HG02642 (cell line): Measurements from ENCODE around the gene CPXM1.
"Not testable (repeated sequence)": the region's sequence is repeated elsewhere in the genome, so short reads cannot be mapped to it uniquely, and the experiment has no call there.

Source experiments
- ATAC-seq: cut with Tn5 transposase; IDR thresholded peaks from one replicate; pipeline ENCODE4 v1.9.1; 2021; ENCODE audit warnings: mild to moderate bottlenecking; ENCODE audit not compliant: unreplicated experiment, poor library complexity

CPXM1 gene

DNA sequence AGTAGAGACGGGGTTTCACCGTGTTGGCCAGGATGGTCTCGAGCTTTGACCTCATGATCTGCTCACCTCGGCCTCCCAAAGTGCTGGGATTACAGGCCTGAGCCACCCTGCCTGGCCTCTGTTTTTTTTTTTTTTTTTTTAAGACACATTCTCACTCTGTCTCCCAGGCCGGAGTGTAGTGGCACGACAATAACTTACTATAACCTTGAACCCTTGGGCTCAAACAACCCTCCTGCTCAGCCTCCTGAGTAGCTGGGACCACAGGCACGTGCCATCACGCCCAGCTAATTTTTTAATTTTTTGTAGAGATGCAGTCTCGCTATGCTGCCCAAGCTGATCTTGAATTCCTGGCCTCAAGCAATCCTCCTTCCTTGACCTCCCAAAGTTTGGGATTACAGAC is 26.6 kb downstream of the CPXM1 start:
- no peak for ATAC-seq

DNA sequence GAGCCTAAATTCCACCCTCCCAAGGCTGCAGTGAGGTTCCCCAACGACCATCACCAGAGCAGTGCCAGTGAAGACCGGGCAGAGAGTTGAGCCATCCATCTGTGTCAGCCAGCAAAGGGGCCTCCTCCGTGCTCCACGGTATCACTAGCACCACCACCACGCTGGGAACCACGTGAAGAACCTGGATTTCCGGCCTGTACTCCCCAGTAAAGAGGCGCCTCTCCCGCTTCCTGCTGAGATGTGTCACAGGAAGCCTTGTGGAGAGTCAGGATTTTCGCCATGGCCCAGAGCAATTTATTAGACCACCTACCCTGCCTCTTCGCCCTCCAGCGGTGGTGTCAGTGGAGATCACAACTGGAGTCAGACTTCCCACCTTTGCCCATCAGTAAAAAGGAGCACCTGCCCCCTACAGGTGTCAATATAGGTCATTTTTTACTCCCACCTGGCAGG is 28.8 kb downstream of the CPXM1 start:
- ATAC-seq, result no peak

DNA sequence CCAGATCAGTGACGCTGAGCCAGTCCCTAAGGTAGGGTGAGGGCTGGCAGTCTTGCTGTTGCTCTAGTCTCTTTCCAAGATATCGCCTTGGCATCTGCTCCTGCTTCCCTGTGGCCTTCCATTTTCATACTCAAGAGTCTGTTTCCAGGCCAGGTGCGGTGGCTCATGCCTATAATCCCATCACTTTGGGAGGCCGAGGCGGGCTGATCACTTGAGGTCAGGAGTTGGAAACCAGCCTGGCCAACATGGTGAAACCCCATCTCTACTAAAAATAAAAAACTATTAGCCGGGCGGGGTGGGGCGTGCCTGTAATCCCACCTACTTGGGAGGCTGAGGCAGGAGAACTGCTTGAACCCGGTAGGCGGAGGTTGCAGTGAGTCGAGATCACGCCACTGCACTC is 30.3 kb downstream of the CPXM1 start:
- not testable (repeated sequence) for ATAC-seq

DNA sequence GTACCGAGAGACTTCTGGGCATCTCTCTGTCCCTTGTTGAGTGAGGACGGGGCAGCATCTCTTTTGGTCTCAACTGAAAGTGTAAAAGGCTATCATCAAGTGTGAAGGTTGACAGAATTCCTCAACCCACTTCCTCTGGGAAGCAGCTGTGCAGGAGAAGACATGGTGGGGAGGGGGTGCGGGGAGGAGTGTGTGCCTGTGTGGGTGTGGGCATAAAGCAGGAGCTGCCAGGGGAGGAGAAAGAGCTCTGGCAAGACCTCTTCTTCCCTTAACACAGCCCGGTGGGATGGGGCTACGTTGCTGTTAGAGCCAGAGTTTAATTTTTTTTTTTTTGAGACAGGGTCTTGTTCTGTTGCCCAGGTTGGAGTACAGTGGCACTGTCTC is 31.8 kb downstream of the CPXM1 start:
- ATAC-seq, result no peak

DNA sequence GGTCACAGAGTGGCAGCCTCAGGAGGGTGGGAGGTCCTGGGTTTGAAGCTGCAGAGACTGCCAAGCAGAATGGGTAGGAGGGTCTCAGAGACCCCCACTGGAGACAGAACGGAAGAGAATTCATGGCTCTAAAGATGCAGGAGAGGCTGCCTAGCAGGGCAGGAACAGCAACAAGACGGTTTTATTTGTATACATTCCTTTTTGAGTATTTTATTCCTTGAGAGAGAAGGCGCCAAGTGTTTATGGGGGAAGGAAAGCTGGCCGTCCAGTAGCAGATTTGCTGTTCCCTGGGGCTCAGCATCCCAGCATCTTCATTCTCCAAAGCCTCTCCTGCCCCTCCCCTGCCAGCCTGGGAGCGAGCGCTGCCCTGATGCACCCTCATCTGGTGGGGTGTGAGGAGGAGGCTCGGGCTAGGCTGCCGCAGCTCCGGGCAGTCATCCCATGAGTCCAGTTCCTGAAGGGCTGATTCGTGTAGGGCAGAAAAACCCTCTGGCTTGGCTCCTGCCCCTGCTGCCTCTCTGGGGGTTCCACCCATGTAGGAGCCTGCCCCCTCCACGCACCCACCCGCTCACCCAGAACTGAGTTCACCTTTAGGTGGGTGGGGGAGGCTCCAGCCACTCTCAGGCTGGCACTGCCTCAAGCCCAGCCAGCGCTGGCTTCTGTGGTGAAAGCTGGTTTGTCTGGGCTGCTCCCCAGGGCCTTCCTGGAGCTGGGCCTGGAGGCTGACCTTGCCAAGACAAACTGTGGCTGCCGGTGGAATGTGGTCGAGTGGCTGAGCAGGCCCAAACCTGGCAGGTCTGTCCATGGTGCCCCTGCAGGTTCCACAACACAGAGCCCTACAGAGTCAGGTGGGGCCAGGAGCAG is 32.4 kb downstream of the CPXM1 start:
- ATAC-seq, result no peak

DNA sequence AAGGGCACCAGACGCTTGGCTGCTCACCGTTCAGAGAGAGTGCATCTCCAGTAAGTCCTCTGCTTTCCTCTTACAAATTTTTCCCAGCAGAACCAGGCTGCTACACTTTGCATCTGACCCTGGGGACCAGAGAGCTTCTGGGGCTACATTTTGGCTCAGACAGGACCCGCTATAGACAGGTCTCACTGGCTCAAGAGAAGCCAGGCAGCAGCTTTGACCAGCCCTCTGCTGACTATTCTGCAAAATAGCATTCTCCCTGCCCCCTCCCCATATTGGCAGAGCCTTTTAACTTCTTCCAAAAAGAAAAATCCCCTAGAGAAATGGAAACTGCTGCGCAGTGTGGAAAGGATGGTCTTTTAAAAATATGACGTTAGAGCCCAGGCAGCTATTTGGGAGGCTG is 37.2 kb downstream of the CPXM1 start:
- no peak for ATAC-seq

DNA sequence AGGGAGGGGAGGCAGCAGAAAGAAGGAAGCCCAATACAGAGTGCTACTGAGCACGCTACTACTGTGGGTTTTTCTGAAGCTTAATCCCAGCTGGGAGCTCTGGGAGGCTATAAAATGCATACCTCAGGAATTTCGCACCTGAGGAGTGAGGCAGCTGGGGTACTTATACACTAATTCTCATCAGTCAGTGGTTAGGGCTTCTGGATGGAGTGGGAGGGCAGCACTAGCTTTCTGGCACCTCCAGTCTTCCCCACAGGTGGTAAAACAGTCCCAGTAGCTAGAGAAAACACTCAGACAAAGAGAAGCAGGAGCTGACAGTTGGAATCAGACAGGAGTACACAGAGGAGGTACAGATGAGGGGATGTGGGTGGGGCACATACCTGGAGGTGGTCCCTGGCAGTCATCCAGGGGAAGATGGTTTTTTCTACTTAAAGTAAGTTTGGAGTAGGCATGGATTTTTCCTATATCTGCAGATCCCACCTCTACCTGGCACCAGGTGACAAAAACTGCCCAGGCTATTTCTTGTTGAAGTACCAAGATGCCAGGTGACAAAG is 37.8 kb downstream of the CPXM1 start:
- ATAC-seq, result no peak

DNA sequence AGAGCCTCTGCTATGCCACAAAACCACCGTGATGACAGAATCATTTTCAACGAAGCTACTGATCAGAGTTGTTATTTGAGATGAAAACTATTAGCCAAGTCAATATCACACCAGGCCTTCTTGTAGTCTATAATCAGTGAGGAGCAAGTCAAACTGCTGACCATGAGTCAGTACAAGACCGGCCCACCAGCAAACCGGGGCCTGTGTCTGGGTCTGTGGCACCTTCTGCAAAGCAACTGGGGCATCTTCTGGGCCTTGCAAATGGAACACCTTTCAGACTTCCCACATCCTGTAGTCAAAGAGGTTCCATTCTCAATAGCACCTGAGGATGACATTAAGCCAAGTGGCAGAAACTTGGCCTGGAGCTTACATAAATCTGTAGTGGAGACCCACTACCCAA is 38.5 kb downstream of the CPXM1 start:
- no peak for ATAC-seq

DNA sequence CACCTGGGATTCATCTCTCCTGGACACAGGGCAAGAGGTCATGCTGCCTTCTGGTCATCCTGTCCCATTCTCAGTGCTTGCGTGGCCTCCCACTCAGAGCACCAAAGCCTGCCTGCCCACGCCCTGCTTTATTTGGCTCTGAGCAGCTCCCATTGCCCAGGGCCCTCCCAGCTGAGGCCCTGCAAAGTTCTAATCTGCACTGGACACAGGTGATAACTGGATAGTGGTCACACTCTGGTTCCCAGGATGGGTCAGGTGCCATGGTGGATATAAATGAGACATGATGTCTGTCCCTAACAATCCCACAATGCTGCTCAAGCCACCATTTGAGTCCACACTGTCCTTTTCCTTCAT is 39.5 kb downstream of the CPXM1 start:
- ATAC-seq, result no peak

DNA sequence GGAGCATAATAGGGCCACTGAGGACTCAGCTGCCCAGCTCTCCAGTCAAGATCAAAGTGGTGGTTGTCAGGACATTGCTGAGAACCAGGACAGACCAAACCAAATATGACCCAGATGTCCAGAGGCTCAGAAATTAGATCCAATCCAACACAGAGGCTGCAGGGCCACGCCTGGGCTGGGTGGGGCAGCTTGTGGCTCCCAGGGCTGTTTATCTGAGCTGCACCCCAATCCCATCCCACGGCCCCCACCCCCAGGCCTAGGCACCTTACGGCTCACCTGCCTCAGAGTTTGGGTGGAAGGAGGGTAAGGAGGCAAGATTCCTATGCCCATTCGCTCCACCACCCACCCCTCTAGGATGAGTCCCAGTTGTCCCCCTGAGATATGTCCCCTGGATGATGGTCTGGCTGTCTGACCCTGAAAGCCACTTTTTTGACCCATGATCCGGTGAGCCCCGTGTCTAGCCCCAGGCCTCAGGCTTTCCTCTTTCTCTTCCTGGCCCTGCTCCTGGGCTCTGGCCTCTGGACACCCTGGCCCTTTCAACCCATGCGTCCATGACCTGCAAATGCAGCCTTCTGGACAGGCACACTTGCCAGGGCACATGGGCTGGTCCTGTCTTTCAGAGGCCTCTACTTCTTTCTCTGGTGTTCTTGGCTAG is 40.0 kb downstream of the CPXM1 start:
- no peak for ATAC-seq

DNA sequence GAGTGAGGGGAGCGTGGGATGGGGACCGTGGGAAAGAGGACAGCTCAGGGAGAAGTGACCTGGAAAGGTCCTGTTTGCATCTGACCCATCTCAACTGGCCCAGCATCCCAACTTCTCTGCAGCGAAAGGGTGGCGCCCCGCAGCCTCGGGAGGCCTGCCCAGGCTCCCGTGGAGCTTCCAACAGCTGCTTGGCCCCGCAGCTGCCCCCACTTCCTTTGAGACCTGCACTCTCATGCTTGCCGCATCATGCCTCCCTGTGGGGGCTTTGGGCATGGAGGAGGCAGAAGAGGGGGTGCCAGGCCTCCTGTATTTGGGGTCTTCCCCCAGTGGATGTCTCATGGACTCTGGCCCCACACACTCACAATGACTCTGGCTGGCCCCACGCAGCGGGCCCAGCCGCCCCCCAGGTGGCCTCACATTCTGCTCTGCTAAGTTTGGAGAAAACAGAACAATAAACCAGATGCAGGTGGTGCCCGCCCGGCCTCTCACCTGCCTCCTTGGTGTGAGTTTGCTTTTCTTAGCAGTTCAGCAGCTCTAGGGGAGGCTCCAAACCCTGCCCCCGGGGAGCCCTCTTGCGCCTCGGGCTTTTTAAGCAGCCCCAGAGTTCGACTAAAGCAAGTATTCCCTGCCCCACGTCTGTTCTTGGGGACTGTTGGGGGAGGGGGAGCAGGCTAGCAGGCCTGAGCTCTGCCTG is 40.7 kb downstream of the CPXM1 start:
- ATAC-seq, result no peak

DNA sequence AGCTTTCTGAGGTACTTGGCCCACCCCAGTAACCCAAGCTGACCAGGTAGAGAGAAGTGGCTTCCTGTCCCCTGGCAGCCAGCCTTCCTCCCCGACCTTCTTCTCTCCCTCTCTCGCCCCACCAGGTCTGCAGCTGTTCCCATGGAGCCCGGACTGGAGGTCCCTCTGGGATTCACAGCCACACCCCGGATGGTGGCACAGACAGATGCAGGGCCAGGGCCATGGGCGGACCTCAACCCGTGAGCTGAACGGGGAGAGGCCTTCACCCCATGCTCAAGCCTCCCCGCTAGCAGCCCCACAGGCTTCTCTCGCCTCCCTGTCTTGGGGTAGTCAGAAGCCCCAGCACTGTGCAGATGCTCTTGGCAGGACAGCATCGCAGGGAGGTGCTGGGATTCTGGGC is 41.3 kb downstream of the CPXM1 start:
- ATAC-seq, result no peak

DNA sequence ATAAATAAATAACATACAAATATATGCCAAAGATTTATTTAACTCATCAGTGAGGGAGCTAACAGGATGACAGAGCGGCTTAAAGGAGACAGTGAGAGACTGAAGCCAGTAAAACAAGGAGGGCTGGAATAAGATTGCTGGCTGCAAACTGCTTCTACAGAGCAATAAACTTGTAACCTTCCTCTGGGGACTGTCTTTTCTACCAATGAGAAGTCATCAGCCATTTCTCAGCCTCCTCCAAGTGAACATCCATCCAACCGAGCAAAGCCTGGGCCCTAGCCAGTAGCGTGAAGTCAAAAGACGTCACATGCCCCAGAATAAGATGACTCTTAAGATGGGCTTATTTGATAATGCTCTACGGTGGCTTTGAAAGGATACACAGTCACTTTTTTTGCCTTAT is 42.5 kb downstream of the CPXM1 start:
- no peak for ATAC-seq

DNA sequence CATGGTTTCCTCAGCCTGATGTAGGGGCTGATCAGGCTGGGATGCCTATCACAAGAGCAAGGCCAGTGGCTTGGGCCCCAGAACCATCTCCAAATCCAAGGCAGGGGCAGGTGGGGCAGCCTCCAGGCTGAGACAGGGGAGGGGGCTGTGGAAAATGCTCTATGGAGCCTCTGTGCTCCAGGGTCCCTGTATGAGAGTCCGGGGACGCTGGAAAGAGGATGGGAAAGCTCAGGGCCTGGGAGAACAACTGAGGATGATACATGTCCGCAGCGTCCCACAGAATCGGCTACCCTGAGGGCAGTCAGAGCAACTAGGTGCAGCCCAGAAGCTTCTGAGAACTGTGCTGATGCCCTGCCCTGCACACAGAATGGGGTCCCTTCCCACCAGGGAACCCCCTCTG is 43.4 kb downstream of the CPXM1 start:
- no peak for ATAC-seq

DNA sequence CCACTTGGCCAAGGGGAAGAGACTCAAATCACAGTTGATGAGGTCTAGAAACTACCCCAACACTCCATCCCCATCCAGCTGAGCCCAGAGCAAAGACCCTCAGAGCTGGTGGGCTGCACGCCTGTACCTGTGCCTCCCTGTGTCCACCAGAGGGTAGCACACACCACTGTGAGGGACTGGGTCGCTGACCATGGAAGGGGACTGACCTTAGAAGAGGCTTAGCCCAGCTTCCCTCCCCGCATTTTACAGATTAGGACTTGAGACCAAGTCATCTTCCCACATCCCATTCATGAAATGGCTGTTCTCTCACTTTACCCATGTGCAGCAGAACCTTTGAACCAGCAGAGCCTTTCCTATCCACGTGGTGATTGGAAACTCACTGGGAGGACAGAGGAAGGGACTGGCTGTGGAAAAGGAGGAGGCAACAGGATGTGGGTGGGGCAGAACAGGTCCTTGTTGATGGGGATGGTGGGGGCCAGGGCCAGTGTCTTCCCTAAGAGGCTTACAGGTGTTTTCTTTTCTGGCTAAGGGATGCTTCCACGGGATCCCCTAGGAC is 44.3 kb downstream of the CPXM1 start:
- no peak for ATAC-seq

DNA sequence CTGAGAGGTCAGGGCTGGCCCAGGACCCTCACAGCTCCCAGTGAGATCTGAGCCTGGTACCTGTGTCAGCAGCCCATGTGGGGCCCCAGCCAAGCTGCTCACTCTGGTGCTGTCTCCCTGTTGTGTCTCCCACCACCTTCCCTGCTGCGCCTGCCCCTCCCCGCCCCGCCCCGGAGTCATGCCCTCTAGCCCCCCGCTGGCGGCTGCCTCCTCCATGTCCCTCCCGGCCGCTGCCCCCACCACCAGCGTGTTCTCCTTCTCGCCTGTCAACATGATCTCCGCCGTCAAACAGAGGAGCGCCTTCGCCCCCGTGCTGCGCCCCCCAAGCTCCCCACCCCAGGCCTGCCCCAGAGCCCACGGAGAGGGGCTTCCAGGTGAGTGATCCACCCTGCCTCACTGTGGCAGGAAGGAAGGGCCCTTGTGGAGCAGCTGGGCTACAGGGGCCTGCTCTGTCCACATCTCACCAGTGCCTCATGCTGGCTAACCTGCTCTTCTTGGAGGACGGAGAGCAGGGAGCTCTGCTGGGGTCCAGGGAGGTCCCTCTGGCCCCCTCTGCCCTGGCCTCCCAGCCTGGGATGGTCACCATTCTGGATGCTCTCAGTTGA is 44.9 kb downstream of the CPXM1 start:
- no peak for ATAC-seq

DNA sequence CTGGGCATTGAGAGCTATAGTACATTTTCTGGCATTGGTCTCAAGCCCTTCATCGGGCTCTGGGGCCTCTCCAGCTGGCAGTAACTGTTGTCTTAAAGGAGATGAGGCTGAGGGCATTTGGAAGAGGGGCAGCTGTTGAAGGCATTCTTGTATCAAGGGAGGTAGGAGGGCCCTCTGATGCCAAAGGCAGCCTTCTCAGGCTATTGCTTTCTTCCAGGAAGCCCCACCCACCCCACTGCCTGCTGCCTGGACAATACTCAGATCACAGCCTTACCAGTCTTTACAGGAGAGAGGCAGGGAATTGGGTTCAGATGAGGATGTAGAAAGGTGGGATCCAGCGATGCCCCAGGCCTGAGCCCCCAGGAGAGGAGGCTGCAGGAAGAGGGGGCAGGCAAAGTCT is 46.0 kb downstream of the CPXM1 start:
- ATAC-seq, result no peak

DNA sequence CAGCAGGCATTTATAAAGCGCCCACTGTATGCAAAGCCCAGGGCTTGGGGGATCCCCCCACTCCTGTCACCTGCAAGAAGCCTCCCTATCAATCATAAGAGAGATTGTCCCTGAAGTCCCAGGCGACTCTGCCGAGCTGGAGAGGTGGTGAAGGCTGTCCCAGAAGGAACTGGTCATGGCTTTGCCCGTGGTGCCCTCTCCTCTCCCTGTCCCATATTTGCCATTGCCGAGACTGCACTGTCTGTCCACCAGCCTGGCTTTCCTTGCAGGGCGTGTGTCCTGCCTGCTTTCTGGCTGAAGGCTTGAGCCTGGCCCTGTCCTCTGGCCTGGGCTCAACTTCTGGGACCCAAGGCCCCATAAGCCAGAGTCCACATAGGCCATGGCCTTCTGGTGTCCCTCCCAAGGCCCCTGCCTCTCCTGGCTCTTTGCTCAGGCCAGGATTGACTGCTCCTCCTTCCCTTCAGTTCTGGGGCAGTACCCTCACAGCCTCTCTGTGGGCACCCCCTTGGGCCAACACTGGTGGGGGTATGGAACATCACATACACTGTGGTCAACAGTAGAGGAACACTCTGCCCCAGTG is 46.9 kb downstream of the CPXM1 start:
- no peak for ATAC-seq

DNA sequence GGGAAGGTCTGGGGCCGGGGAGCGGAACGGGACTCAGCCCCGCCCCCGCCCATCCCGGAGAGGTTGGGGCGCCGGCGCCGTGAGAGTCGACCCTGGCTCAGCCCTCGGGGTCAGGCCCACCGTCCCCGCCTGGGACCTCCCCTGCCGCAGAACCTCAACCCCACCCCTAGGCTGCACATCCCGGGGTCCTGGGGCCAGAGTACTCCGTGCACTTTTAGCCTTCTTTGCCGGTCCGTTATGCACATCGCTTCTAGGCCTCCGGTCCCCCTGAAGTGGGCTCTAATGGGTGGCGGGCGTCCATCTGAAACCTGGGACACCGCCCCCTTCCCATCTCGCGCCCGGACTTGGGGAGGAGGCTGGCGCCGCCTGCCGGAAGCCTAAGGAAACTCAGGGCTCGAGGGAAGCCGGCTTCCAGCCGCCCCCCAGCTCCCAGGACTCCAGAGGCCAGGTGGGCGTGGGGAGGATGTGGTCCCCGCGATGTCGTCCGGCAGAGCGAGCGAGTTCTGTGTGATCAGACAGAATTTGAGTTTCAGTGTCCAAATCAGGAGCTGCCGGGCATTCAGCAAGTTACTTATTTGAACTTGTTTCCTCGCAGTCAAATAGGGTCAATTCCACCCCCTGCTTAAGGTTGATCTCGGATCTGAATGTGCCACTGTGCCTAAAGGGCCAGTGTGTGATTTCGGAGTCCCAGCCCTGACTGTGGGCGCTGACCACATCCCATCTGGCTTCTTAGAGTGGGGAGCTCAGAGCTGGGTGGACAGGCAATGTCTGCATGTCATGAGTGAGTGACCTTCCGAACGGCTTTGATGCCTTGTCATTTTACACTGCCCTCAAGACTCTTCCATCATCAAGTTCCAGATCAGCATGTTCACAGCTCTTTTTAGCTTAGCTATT is 47.6 kb downstream of the CPXM1 start:
- ATAC-seq, result no peak
